Esophagus mucosa (tissue), 1 donor: ENCODE data around the gene PSMC2. TPM values are rescaled to one million over a fixed set of nuclear protein-coding genes. Genes with fewer than 3 reads are reported as not detected.

ENCODE experiments used
- total RNA-seq: library from RNA; stranded (reverse); gene quantifications from one replicate; pipeline ENCODE4 v1.2.4, GENCODE V29; 2023
- donor health status: DM: yes; HTN: yes; CAD: no.

The PSMC2 gene
- total RNA-seq, 1 donor from 2014 or later = 73.1 TPM

Other genes starting within 250 kb of the PSMC2 start
- 3.3 TPM for gene NAPEPLD, start 198.5 kb upstream of the PSMC2 start, total RNA-seq
- gene PMPCB, start 50.2 kb upstream of the PSMC2 start, total RNA-seq = 42.0 TPM
- gene DNAJC2, start 2.9 kb upstream of the PSMC2 start, total RNA-seq = 14.6 TPM
- not detected for gene SLC26A5, start 98.6 kb downstream of the PSMC2 start, total RNA-seq